Measurements from ENCODE around the gene LMOD2.

Gene LMOD2

DNA sequence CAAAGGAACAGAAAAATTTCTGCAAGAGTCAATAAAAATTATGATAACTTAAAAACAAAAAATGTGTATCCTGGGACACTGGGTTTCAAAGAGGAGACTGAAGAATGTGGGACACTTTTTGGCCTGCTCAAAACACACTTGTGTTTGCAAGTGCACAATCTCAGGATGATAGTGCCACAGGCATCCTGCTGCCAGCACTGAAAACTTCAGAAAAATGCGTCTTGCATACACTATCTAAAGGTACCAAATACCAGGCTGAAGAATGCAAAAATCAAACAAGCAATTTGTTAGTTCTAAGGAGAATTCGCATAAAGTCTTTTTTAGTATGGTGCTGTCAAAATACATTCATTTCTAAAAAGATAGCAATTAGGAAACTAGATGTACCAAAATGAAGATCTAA is 55.0 kb downstream of the LMOD2 start:
- ChIA-PET POLR2A (no interaction called here), CTCF (interaction anchor here (0.9 kb wide), 1 partner anchor 9 kb away, joined by 4 read pairs; no protein-coding TSS in a partner anchor)
- no peak for DNase-seq (ENCODE audit: low read depth, low spot score)
- no peak overlapping the region for H3K4me3 ChIP-seq (ENCODE audit: low read depth, low read length)
- TF ChIP-seq, protein P1, sequence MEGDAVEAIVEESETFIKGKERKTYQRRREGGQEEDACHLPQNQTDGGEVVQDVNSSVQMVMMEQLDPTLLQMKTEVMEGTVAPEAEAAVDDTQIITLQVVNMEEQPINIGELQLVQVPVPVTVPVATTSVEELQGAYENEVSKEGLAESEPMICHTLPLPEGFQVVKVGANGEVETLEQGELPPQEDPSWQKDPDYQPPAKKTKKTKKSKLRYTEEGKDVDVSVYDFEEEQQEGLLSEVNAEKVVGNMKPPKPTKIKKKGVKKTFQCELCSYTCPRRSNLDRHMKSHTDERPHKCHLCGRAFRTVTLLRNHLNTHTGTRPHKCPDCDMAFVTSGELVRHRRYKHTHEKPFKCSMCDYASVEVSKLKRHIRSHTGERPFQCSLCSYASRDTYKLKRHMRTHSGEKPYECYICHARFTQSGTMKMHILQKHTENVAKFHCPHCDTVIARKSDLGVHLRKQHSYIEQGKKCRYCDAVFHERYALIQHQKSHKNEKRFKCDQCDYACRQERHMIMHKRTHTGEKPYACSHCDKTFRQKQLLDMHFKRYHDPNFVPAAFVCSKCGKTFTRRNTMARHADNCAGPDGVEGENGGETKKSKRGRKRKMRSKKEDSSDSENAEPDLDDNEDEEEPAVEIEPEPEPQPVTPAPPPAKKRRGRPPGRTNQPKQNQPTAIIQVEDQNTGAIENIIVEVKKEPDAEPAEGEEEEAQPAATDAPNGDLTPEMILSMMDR (IDR thresholded peaks at IDR 0.05; ENCODE audit: insufficient read depth, low read length, missing control alignments) = no peak

DNA sequence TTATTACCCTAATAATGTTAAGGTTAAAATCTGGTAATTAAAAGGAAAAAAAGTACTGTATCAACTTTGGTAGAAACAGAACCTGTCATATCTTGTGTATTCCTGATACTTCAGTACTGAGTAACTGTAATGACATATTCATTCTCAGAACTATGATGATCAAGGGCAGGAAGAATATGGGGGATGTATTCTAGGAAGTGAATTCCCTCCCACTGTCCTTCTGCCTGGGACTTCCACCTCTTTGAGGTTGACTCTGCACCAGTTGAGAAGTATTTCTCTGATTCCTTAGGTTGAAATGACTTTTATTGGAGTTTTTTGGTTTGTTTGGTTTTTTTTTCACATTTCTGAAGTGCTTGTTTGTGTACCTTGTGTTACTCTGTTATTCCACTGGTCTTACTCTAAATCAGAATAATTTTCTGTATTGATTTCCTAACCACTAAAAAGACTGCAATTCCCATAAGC is 56.2 kb downstream of the LMOD2 start:
- ChIA-PET POLR2A (interaction anchor here (1.6 kb wide), 1 partner anchor 37 kb away, joined by 10 read pairs; the partner anchor contains the start of gene WASL), CTCF (interaction anchor here (1.3 kb wide), 1 partner anchor 10 kb away, joined by 5 read pairs; no protein-coding TSS in a partner anchor)
- TF ChIP-seq, protein P1 (IDR thresholded peaks at IDR 0.05; ENCODE audit: insufficient read depth, low read length, missing control alignments) = no peak
- no peak for DNase-seq (ENCODE audit: low read depth, low spot score)
- no peak overlapping the region for H3K4me3 ChIP-seq (ENCODE audit: low read depth, low read length)

DNA sequence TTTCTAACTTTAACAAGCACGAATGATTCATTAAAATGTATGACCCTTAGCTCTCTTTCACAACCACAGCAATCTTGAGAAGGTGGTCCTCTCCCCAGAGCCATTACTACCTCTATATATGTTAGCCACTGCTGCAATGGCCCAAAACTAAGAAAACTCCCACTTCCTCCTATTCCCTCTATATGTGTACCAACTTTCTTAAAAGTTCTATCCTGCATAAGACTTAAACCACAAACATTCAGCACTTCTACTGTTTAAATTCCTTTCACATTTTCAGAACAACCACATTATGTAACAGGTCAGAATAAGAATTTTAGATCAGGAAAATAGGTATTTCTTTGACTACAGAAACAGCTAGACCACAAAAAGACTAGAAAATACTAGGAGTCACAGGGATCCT is 57.0 kb downstream of the LMOD2 start:
- CTCF ChIA-PET = interaction anchor here (1.3 kb wide), 1 partner anchor 11 kb away, joined by 5 read pairs; no protein-coding TSS in a partner anchor
- POLR2A ChIA-PET = interaction anchor here (1.6 kb wide), 1 partner anchor 36 kb away, joined by 10 read pairs; the partner anchor contains the start of gene WASL
- peak; percentile 40 for DNase-seq (ENCODE audit: low read depth, low spot score)

More for the DNA sequence above, 57.0 kb downstream of the LMOD2 start:
- TF ChIP-seq, protein P1 (IDR thresholded peaks at IDR 0.05; ENCODE audit: insufficient read depth, low read length, missing control alignments) = no peak
- H3K4me3 ChIP-seq (ENCODE audit: low read depth, low read length) = no peak overlapping the region

Data from AG04449 (cell line).